ENCODE data around the gene GULP1.

The GULP1 gene
- long read RNA-seq = 0 reads

- Histone ChIP-seq H3K27me3 (ENCODE audit: insufficient read depth, poor library complexity, severe bottlenecking) (peaks cover 18% of the 10 kb centered on the region), H3K4me3 (replicated peaks; ENCODE audit: insufficient read depth, low read length) (no peak within 1 kb of the TSS), H3K27ac (replicated peaks) (no peak within 1 kb of the TSS)
- TF ChIP-seq GABPA (IDR thresholded peaks at IDR 0.05; ENCODE audit: low read depth) (no peak), CTCF (IDR thresholded peaks at IDR 0.05; ENCODE audit: insufficient read depth, low read length) (no peak), REST (IDR thresholded peaks at IDR 0.05; ENCODE audit: insufficient replicate concordance, low read depth) (no peak), POLR2AphosphoS5 (IDR thresholded peaks at IDR 0.05; ENCODE audit: low read depth) (no peak), SPI1 (IDR thresholded peaks at IDR 0.05; ENCODE audit: borderline replicate concordance, low read depth) (no peak)
- DNase-seq (ENCODE audit: low read depth in 1 of 2, low spot score in 1 of 2) = no peak
Measured at GRCh38 chr2:188291617-188292347, at the start of gene GULP1. TSS of gene GULP1 (plus strand) at chr2:188291874. CDS start at chr2:188477703, 185,829 bp downstream.

- H3K4me3 ChIP-seq (replicated peaks; ENCODE audit: insufficient read depth, low read length) = no peak overlapping the region
Measured at GRCh38 chr2:188243381-188243780, 48.3 kb upstream of the GULP1 start.

GRCh38 chr2:188244383-188244782 lies 47.3 kb upstream of the GULP1 start:
- Histone ChIP-seq H3K4me3 (replicated peaks; ENCODE audit: insufficient read depth, low read length) (no peak overlapping the region), H3K27ac (replicated peaks) (no peak overlapping the region), H3K27me3 (ENCODE audit: insufficient read depth, poor library complexity, severe bottlenecking) (no peaks in the 10 kb centered on the region)
- no peak for DNase-seq (ENCODE audit: low read depth in 1 of 2, low spot score in 1 of 2)
- no peak for TF ChIP-seq POLR2AphosphoS5 (IDR thresholded peaks at IDR 0.05; ENCODE audit: low read depth)
- no peak for TF ChIP-seq REST (IDR thresholded peaks at IDR 0.05; ENCODE audit: insufficient replicate concordance, low read depth)
- no peak for TF ChIP-seq GABPA (IDR thresholded peaks at IDR 0.05; ENCODE audit: low read depth)
- TF ChIP-seq SPI1 (IDR thresholded peaks at IDR 0.05; ENCODE audit: borderline replicate concordance, low read depth) = no peak
- TF ChIP-seq CTCF (IDR thresholded peaks at IDR 0.05; ENCODE audit: insufficient read depth, low read length) = no peak

More at GRCh38 chr2:188243381-188243780, 48.3 kb upstream of the GULP1 start:
- Histone ChIP-seq H3K27ac (replicated peaks) (no peak overlapping the region), H3K27me3 (ENCODE audit: insufficient read depth, poor library complexity, severe bottlenecking) (no peaks in the 10 kb centered on the region)
- DNase-seq (ENCODE audit: low read depth in 1 of 2, low spot score in 1 of 2) = no peak
- TF ChIP-seq REST (IDR thresholded peaks at IDR 0.05; ENCODE audit: insufficient replicate concordance, low read depth) (no peak), SPI1 (IDR thresholded peaks at IDR 0.05; ENCODE audit: borderline replicate concordance, low read depth) (no peak)
